Measurements from ENCODE around the gene ACADSB.

The ACADSB gene

DNA sequence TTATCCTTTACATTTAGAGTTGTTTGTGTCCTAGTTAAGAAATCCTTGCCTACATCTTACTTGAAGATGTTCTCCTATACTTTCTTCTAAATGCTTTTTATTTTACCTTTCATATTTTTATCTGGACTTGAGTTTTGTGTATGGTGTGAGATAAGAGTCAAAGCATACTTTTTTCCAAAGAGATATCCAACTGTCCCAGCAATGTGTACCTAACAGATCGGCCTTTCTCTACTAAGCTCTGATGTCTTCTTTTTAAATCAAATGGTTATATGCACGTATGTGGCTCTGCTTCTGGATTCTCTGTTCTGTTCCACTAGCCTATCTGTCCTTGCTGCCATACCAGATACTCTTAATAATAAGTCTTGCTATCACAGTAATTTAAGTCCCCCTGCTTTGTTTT is 7.4 kb upstream of the ACADSB start:
- no peaks in the 10 kb centered on the region for H3K9me3 ChIP-seq
- TF ChIP-seq, protein P1, sequence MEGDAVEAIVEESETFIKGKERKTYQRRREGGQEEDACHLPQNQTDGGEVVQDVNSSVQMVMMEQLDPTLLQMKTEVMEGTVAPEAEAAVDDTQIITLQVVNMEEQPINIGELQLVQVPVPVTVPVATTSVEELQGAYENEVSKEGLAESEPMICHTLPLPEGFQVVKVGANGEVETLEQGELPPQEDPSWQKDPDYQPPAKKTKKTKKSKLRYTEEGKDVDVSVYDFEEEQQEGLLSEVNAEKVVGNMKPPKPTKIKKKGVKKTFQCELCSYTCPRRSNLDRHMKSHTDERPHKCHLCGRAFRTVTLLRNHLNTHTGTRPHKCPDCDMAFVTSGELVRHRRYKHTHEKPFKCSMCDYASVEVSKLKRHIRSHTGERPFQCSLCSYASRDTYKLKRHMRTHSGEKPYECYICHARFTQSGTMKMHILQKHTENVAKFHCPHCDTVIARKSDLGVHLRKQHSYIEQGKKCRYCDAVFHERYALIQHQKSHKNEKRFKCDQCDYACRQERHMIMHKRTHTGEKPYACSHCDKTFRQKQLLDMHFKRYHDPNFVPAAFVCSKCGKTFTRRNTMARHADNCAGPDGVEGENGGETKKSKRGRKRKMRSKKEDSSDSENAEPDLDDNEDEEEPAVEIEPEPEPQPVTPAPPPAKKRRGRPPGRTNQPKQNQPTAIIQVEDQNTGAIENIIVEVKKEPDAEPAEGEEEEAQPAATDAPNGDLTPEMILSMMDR (IDR thresholded peaks at IDR 0.05) = no peak
- H3K36me3 ChIP-seq = peaks cover 29% of the 10 kb centered on the region
- no peaks in the 10 kb centered on the region for H3K4me1 ChIP-seq (ENCODE audit: control insufficient read depth in 1 of 2, insufficient read depth in 1 of 2, low read depth in 1 of 2, low read length in 1 of 2)
- no peaks in the 10 kb centered on the region for H3K27me3 ChIP-seq
- no peak overlapping the region for H3K27ac ChIP-seq
- no peak overlapping the region for H3K4me3 ChIP-seq (ENCODE audit: low read depth in 1 of 2, low read length in 1 of 2)

DNA sequence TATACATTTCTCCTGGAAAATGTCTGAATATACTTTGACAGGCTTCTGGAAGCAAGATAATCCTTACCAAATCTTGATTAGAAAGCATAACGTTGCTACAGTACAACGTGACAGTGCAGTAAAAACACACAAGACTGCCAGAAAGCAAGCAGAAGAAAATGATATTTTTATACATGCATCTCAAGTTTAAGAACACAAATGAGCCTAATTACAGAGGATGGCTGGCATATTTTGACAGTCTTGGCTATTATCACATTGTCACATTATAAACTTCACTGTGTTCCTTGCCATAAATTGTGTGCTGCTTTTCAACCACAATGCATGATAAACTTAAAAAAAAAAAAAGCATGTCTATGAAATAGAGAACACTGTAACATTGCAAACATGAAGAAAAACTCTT is 4.5 kb upstream of the ACADSB start:
- H3K4me3 ChIP-seq (ENCODE audit: low read depth in 1 of 2, low read length in 1 of 2) = no peak overlapping the region
- H3K4me1 ChIP-seq (ENCODE audit: control insufficient read depth in 1 of 2, insufficient read depth in 1 of 2, low read depth in 1 of 2, low read length in 1 of 2) = peaks cover 16 to 18% of the 10 kb centered on the region in 2 experiments
- H3K27me3 ChIP-seq = no peaks in the 10 kb centered on the region
- H3K27ac ChIP-seq = no peak overlapping the region
- H3K36me3 ChIP-seq = peaks cover 8% of the 10 kb centered on the region
- TF ChIP-seq, protein P1 (IDR thresholded peaks at IDR 0.05) = no peak
- H3K9me3 ChIP-seq = no peaks in the 10 kb centered on the region

DNA sequence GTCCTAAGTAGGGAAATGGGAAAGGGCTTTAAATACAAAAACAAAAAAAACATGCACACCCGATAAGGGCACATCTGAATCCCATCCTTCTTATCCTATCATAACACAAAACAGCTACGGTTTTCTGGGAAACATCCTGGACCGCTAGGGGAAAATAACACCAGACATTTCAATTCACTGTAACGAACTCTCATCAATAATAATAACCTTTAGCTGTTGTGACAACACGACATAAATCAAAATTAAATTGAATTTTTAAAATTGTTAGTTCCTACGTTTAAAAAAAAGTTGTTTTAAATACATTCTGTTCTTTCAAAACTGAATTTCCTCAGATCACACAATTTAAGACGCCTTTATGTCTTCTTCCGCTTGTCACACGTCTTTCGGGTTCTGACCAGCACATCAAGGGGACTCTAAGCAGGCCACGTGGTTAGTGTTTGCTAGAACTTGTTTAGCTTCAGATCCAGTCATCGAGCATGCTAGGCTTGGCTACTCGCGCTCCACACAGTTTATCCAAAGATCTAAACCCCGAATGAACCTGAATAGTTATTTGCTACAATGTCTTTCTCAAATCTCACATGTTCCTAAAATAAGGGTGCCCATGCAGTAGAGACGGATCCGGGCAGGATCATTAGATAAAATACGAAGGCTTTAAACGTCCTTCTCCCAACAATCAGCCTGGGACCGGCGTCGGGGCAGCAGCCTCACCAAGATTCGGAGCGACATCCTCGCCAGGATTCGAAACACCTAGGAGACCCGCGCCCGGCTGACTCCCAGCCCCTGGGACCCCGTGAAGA is 1.1 kb upstream of the ACADSB start:
- Histone ChIP-seq H3K4me3 (ENCODE audit: low read depth in 1 of 2, low read length in 1 of 2) (peak overlapping the region; percentile 91 to 94), H3K27me3 (no peaks in the 10 kb centered on the region), H3K4me1 (ENCODE audit: control insufficient read depth in 1 of 2, insufficient read depth in 1 of 2, low read depth in 1 of 2, low read length in 1 of 2) (peaks cover 24% of the 10 kb centered on the region in 2 experiments), H3K36me3 (peaks cover 8% of the 10 kb centered on the region), H3K9me3 (no peaks in the 10 kb centered on the region), H3K27ac (peak overlapping the region; percentile 95)
- TF ChIP-seq, protein P1 (IDR thresholded peaks at IDR 0.05) = no peak

DNA sequence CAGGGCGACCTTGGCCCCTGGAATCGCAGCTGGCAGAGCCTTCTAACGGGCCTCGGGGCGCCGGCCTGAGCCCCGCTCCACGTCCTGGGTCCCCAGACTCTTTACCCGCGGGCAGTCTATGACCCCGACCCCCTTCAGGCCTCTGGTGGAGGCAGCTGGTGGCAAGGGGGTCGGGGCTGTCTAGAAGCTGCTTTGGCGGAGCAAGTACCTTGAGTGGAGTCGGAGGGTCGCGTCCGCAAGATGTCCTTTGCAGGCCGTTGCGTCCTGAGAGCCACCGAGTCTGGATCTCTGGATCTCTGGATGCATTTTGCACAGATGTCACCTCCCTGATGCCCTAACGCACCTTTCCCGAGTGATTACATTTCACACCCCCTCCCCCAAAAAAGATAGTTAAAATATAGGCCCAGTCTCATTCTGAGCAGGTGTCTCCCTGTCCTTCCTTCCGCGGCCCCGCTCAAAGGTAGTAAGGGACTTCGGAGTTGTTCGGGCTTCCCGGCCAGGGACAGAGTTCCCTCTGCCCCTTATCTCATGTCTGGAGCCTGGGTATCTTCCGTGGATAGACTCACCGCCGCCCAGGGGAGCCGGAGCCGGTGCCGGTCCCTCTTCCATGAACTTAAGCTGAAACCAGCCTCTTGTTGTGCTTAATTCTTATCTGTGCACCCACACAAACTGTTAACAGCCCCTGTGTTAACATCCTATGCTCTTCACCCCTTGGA is 457 bp downstream of the ACADSB start:
- H3K4me1 ChIP-seq (ENCODE audit: control insufficient read depth in 1 of 2, insufficient read depth in 1 of 2, low read depth in 1 of 2, low read length in 1 of 2) = peaks cover 24% of the 10 kb centered on the region in 2 experiments
- H3K9me3 ChIP-seq = no peaks in the 10 kb centered on the region
- H3K27me3 ChIP-seq = no peaks in the 10 kb centered on the region
- H3K4me3 ChIP-seq (ENCODE audit: low read depth in 1 of 2, low read length in 1 of 2) = peak overlapping the region; percentile 91 to 94
- peak overlapping the region; percentile 95 for H3K27ac ChIP-seq
- TF ChIP-seq, protein P1 (IDR thresholded peaks at IDR 0.05) = no peak
- peaks cover 8% of the 10 kb centered on the region for H3K36me3 ChIP-seq

DNA sequence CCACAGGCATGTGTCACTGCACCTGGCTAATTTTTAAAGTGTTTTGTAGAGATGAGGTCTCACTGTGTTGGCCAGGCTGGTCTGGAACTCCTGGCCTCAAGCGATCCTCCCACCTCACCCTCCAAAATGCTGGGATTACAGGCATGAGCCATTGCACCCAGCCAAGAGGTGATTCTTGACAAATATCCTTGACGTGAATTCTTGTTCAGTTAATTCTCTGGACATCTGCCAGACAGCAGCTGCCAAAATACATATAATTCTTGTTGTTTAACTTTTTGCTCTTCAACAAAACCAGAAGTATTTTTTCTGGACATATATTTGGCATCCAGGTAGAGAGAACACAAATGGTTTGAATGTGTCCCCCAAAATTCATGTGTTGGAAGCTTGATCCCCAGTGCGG is 3.2 kb downstream of the ACADSB start:
- Histone ChIP-seq H3K4me3 (ENCODE audit: low read depth in 1 of 2, low read length in 1 of 2) (no peak overlapping the region), H3K9me3 (no peaks in the 10 kb centered on the region), H3K27me3 (no peaks in the 10 kb centered on the region), H3K36me3 (no peaks in the 10 kb centered on the region), H3K4me1 (ENCODE audit: control insufficient read depth in 1 of 2, insufficient read depth in 1 of 2, low read depth in 1 of 2, low read length in 1 of 2) (peaks cover 22 to 24% of the 10 kb centered on the region in 2 experiments), H3K27ac (no peak overlapping the region)
- TF ChIP-seq, protein P1 (IDR thresholded peaks at IDR 0.05) = no peak

All from neutrophil (primary cell).